Sigmoid colon (tissue), 7 donors: Measurements from ENCODE around the gene ULBP3. TPM values are rescaled to one million over a fixed set of nuclear protein-coding genes. Genes with fewer than 3 reads are reported as not detected.

Experiments used
- DNase-seq: peaks from one replicate; pipeline ENCODE4 v3.0.0-alpha.2; 2019
- H3K27ac ChIP-seq, 4 donors: fragments of 200-600 bp; sonication (generic); one replicate each; pipeline ENCODE4 v1.5.1; 2016 to 2019; ENCODE audit warnings: mild to moderate bottlenecking in 1 of 4
- H3K27me3 ChIP-seq, 3 donors: fragments of 200-600 bp; sonication (generic); one replicate each; pipeline ENCODE4 v1.5.1; 2019; ENCODE audit warnings: mild to moderate bottlenecking in 1 of 3
- H3K36me3 ChIP-seq, 4 donors: fragments of 200-600 bp; sonication (generic); one replicate each; pipeline ENCODE4 v1.5.1; 2016 to 2019
- H3K4me1 ChIP-seq, 4 donors: fragments of 200-600 bp; sonication (generic); one replicate each; pipeline ENCODE4 v1.5.1; 2017 to 2019
- H3K4me3 ChIP-seq, 4 donors: fragments of 200-600 bp; sonication (generic); one replicate each; pipeline ENCODE4 v1.5.1; 2017 to 2019; ENCODE audit warnings: mild to moderate bottlenecking in 2 of 4, moderate library complexity in 1 of 4
- H3K9me3 ChIP-seq, 4 donors: fragments of 200-600 bp in 3 of 4; sonication (generic) in 3 of 4; one replicate each; pipeline versions ENCODE4 v1.5.1 to v1.6.1; 2013 to 2019
- CTCF ChIP-seq, 4 experiments: fragments of 450-650 bp in 3 of 4; fragments of 200-600 bp in 1 of 4; IDR thresholded peaks; one replicate each; pipeline ENCODE4 v1.5.1; 2016 to 2019; ENCODE audit warnings: antibody characterized with exemption in 4 of 4, mild to moderate bottlenecking in 3 of 4, moderate library complexity in 2 of 4
- EP300 ChIP-seq, 4 donors: sonication (generic); formaldehyde crosslinking; IDR thresholded peaks; one replicate each; pipeline ENCODE4 v1.6.1; 2017; ENCODE audit warnings: antibody characterized with exemption in 4 of 4
- POLR2A ChIP-seq, 2 donors: fragments of 450-650 bp; IDR thresholded peaks; one replicate each; pipeline ENCODE4 v1.6.1; 2016; ENCODE audit warnings: antibody characterized with exemption in 2 of 2, mild to moderate bottlenecking in 2 of 2, moderate library complexity in 2 of 2
- POLR2AphosphoS5 ChIP-seq, 4 donors: sonication (generic); formaldehyde crosslinking; IDR thresholded peaks; one replicate each; pipeline ENCODE4 v1.6.1; 2017; ENCODE audit warnings: antibody characterized with exemption in 4 of 4
- WGBS, 2 donors: extraction: QIAGEN DNeasy Blood & Tissue Kit; methylation state at CpG; one replicate each; pipeline ENCODE4 v1.1.7; 2013; 5-methylcytosine and 5-hydroxymethylcytosine counted together
- intact Hi-C: fragments of 100-400 bp; cut with DNase I; formaldehyde crosslinking; loops from one replicate; pipeline ENCODE4 v1.15.1; 2023
- polyA plus RNA-seq, 3 donors: library from polyadenylated mRNA; stranded (reverse); fragments of 200-250 nt; gene quantifications; one replicate each; pipeline ENCODE4 v1.2.3, GENCODE V29; 2013
- total RNA-seq, 4 donors: library from RNA; depleted of rRNA; stranded (reverse); fragments of >200 nt; gene quantifications; one replicate each; pipeline ENCODE4 v1.1.0, GENCODE V29; 2016
- donor health status: healthy with polysubstance abuse.
- donor health status: Bipolar disorder and iron deficiency.
- donor health status: healthy.

The ULBP3 gene
- total and polyA plus RNA-seq, 7 donors, result 0.95 to 1.5 TPM; not detected in 5

GRCh38 chr6:150098155-150098554 lies 29.2 kb upstream of the ULBP3 start:
- 95 to 96% methylated on average over 10 of the region's 10 CpGs for WGBS, 2 donors
- no peak overlapping the region for H3K27ac ChIP-seq
- DNase-seq, result no peak
- H3K9me3 ChIP-seq, result no peaks in the 10 kb centered on the region
- H3K27me3 ChIP-seq, result peaks cover 0 to 4% (median 0%) of the 10 kb centered on the region in 3 donors
- TF ChIP-seq EP300 (IDR thresholded peaks at IDR 0.05), result no peak
- no peak for TF ChIP-seq POLR2A (IDR thresholded peaks at IDR 0.05)
- no peak for TF ChIP-seq CTCF (IDR thresholded peaks at IDR 0.05)
- no peak for TF ChIP-seq POLR2AphosphoS5 (IDR thresholded peaks at IDR 0.05)
- no peak overlapping the region for H3K4me3 ChIP-seq
- H3K36me3 ChIP-seq, result no peaks in the 10 kb centered on the region
- intact Hi-C loops, result no loop called here
- H3K4me1 ChIP-seq, result no peaks in the 10 kb centered on the region

- WGBS, 2 donors, result 85 to 94% methylated on average over 6 of the region's 6 CpGs
- H3K4me3 ChIP-seq, result no peak overlapping the region
- no peaks in the 10 kb centered on the region for H3K36me3 ChIP-seq
- no peak for TF ChIP-seq POLR2A (IDR thresholded peaks at IDR 0.05)
- peak overlapping the region in 1 of 4 donors; percentile 20 for H3K27ac ChIP-seq
- intact Hi-C loops, result no loop called here
- no peaks in the 10 kb centered on the region for H3K4me1 ChIP-seq
- DNase-seq, result no peak
- peaks cover 0 to 4% (median 0%) of the 10 kb centered on the region in 3 donors for H3K27me3 ChIP-seq
- no peaks in the 10 kb centered on the region for H3K9me3 ChIP-seq
These were observed 24.5 kb upstream of the ULBP3 start for GRCh38 chr6:150093397-150093796.

- intact Hi-C loops, result no loop called here
- H3K27ac ChIP-seq, result no peak overlapping the region
- no peaks in the 10 kb centered on the region for H3K36me3 ChIP-seq
- H3K4me1 ChIP-seq, result no peaks in the 10 kb centered on the region
- TF ChIP-seq CTCF (IDR thresholded peaks at IDR 0.05) (no peak), POLR2AphosphoS5 (IDR thresholded peaks at IDR 0.05) (no peak), POLR2A (IDR thresholded peaks at IDR 0.05) (no peak), EP300 (IDR thresholded peaks at IDR 0.05) (no peak)
- no peak for DNase-seq
- H3K9me3 ChIP-seq, result no peaks in the 10 kb centered on the region
- H3K4me3 ChIP-seq, result no peak overlapping the region
- WGBS, 2 donors, result 80 to 87% methylated on average over 4 of the region's 4 CpGs
- peaks cover 0 to 4% (median 0%) of the 10 kb centered on the region in 3 donors for H3K27me3 ChIP-seq
These were observed 22.6 kb upstream of the ULBP3 start for GRCh38 chr6:150091476-150091875.

GRCh38 chr6:150090328-150090727 lies 21.4 kb upstream of the ULBP3 start:
- DNase-seq, result no peak
- no peak for TF ChIP-seq POLR2AphosphoS5 (IDR thresholded peaks at IDR 0.05)
- no peak for TF ChIP-seq POLR2A (IDR thresholded peaks at IDR 0.05)
- TF ChIP-seq EP300 (IDR thresholded peaks at IDR 0.05), result no peak
- no peak for TF ChIP-seq CTCF (IDR thresholded peaks at IDR 0.05)
- Histone ChIP-seq H3K27ac (no peak overlapping the region), H3K4me3 (no peak overlapping the region), H3K4me1 (no peaks in the 10 kb centered on the region), H3K9me3 (no peaks in the 10 kb centered on the region), H3K36me3 (no peaks in the 10 kb centered on the region), H3K27me3 (no peaks in the 10 kb centered on the region)
- 93 to 94% methylated on average over 3 of the region's 3 CpGs for WGBS, 2 donors
- intact Hi-C loops, result no loop called here

- intact Hi-C loops, result no loop called here
- no peak for DNase-seq
- WGBS, 2 donors, result 85 to 86% methylated on average over 12 of the region's 12 CpGs
- Histone ChIP-seq H3K27me3 (peaks cover 0 to 5% (median 0%) of the 10 kb centered on the region in 3 donors), H3K9me3 (no peaks in the 10 kb centered on the region), H3K27ac (no peak overlapping the region), H3K4me3 (no peak overlapping the region), H3K4me1 (no peaks in the 10 kb centered on the region), H3K36me3 (no peaks in the 10 kb centered on the region)
- no peak for TF ChIP-seq POLR2A (IDR thresholded peaks at IDR 0.05)
- no peak for TF ChIP-seq EP300 (IDR thresholded peaks at IDR 0.05)
- TF ChIP-seq CTCF (IDR thresholded peaks at IDR 0.05), result no peak
- no peak for TF ChIP-seq POLR2AphosphoS5 (IDR thresholded peaks at IDR 0.05)
These were observed 19.7 kb upstream of the ULBP3 start for GRCh38 chr6:150088481-150089154.
